Measurements from ENCODE around the gene EXOC4. TPM values are rescaled to one million over a fixed set of nuclear protein-coding genes. Genes with fewer than 3 reads are reported as not detected.

EXOC4 gene
- total RNA-seq, 4 donors from 2014 or later = 36.9 to 78.0 (median 52.2) TPM

- Histone ChIP-seq H3K4me3 (no peak overlapping the region), H3K9me3 (no peaks in the 10 kb centered on the region), H3K36me3 (no peaks in the 10 kb centered on the region), H3K27ac (no peak overlapping the region), H3K27me3 (no peaks in the 10 kb centered on the region), H3K4me1 (no peaks in the 10 kb centered on the region)
- intact Hi-C loops (cut with DNase I; ENCODE audit: low total_unique reads) = no loop called here
- TF ChIP-seq POLR2A (IDR thresholded peaks at IDR 0.05) (no peak), CTCF (IDR thresholded peaks at IDR 0.05 in 4 of 5, conservative IDR thresholded peaks at IDR 0.05 in 1 of 5) (no peak)
- no peak for ATAC-seq
- DNase-seq = no peak
- in situ Hi-C loops (cut with MboI; ENCODE audit: low sequenced_read_pairs in 4 of 4) = no loop called here
Measured at GRCh38 chr7:134101716-134102115, 848.8 kb downstream of the EXOC4 start.

- intact Hi-C loops (cut with DNase I; ENCODE audit: low total_unique reads) = no loop called here
- Histone ChIP-seq H3K27me3 (no peaks in the 10 kb centered on the region), H3K4me1 (no peaks in the 10 kb centered on the region), H3K9me3 (no peaks in the 10 kb centered on the region), H3K4me3 (no peak overlapping the region), H3K27ac (no peak overlapping the region), H3K36me3 (no peaks in the 10 kb centered on the region)
- in situ Hi-C loops (cut with MboI; ENCODE audit: low sequenced_read_pairs in 4 of 4) = no loop called here
- no peak for ATAC-seq
- DNase-seq = no peak
- TF ChIP-seq POLR2A (IDR thresholded peaks at IDR 0.05) = no peak
Measured at GRCh38 chr7:134104166-134104565, 851.3 kb downstream of the EXOC4 start.

- DNase-seq (no peak), ATAC-seq (no peak)
- TF ChIP-seq CTCF (IDR thresholded peaks at IDR 0.05 in 4 of 5, conservative IDR thresholded peaks at IDR 0.05 in 1 of 5) (no peak), POLR2A (IDR thresholded peaks at IDR 0.05) (no peak)
- H3K4me1 ChIP-seq = no peaks in the 10 kb centered on the region
- H3K9me3 ChIP-seq = no peaks in the 10 kb centered on the region
- no peak overlapping the region for H3K27ac ChIP-seq
- H3K27me3 ChIP-seq = no peaks in the 10 kb centered on the region
- H3K36me3 ChIP-seq = no peaks in the 10 kb centered on the region
- in situ Hi-C loops (cut with MboI; ENCODE audit: low sequenced_read_pairs in 4 of 4) (no loop called here), intact Hi-C loops (cut with DNase I; ENCODE audit: low total_unique reads) (no loop called here)
- no peak overlapping the region for H3K4me3 ChIP-seq
Measured at GRCh38 chr7:134105841-134106240, 853.0 kb downstream of the EXOC4 start.

GRCh38 chr7:134108802-134109201, 855.9 kb downstream of the EXOC4 start:
- Histone ChIP-seq H3K36me3 (no peaks in the 10 kb centered on the region), H3K4me1 (no peaks in the 10 kb centered on the region), H3K9me3 (no peaks in the 10 kb centered on the region), H3K27ac (no peak overlapping the region), H3K27me3 (no peaks in the 10 kb centered on the region), H3K4me3 (no peak overlapping the region)
- intact Hi-C loops (cut with DNase I; ENCODE audit: low total_unique reads) (no loop called here), in situ Hi-C loops (cut with MboI; ENCODE audit: low sequenced_read_pairs in 4 of 4) (no loop called here)
- TF ChIP-seq POLR2A (IDR thresholded peaks at IDR 0.05) (no peak), CTCF (IDR thresholded peaks at IDR 0.05 in 4 of 5, conservative IDR thresholded peaks at IDR 0.05 in 1 of 5) (no peak)
- DNase-seq = no peak
- ATAC-seq = no peak

GRCh38 chr7:134113655-134114054, 860.8 kb downstream of the EXOC4 start:
- no peaks in the 10 kb centered on the region for H3K36me3 ChIP-seq
- no peak for ATAC-seq
- in situ Hi-C loops (cut with MboI; ENCODE audit: low sequenced_read_pairs in 4 of 4) = no loop called here

More at GRCh38 chr7:134113655-134114054, 860.8 kb downstream of the EXOC4 start:
- H3K27ac ChIP-seq = no peak overlapping the region
- H3K4me1 ChIP-seq = no peaks in the 10 kb centered on the region
- H3K27me3 ChIP-seq = no peaks in the 10 kb centered on the region
- no peak overlapping the region for H3K4me3 ChIP-seq
- intact Hi-C loops (cut with DNase I; ENCODE audit: low total_unique reads) = loop anchor here (2.0 kb wide), 1 partner anchor 15 kb away; no protein-coding TSS in a partner anchor
- TF ChIP-seq CTCF (IDR thresholded peaks at IDR 0.05 in 4 of 5, conservative IDR thresholded peaks at IDR 0.05 in 1 of 5) = no peak
- no peak for TF ChIP-seq POLR2A (IDR thresholded peaks at IDR 0.05)
- DNase-seq = no peak
- no peaks in the 10 kb centered on the region for H3K9me3 ChIP-seq

Data from gastrocnemius medialis (tissue), 4 donors.